GM23338 (cell line): Measurements from ENCODE around the gene SLC5A4.

ENCODE experiments used
- CREB1 ChIP-seq: fragments of 250-450 bp; sonication (Bioruptor Pico); IDR thresholded peaks from 2 replicates; pipeline ENCODE4 v1.5.0; 2020; ENCODE audit warnings: low read depth, mild to moderate bottlenecking, moderate library complexity
- CTCF ChIP-seq, 2 experiments: fragments of 200-600 bp in 1 of 2; sonication (generic) in 1 of 2; conservative IDR thresholded peaks; 2 replicates each; pipeline versions ENCODE4 v1.5.1 to v1.6.1; 2016 to 2017; ENCODE audit warnings: antibody characterized with exemption in 2 of 2, low read depth in 2 of 2, mild to moderate bottlenecking in 2 of 2, moderate library complexity in 1 of 2
- ETS1 ChIP-seq: IDR thresholded peaks from 2 replicates; pipeline ENCODE4 v1.6.1; 2016; ENCODE audit warnings: antibody characterized with exemption
- EZH2 ChIP-seq: fragments of 200-600 bp; sonication (generic); IDR thresholded peaks from one replicate; pipeline ENCODE4 v1.8.0; 2017; ENCODE audit warnings: antibody characterized with exemption, mild to moderate bottlenecking, low read depth; ENCODE audit not compliant: unreplicated experiment
- EZH2phosphoT487 ChIP-seq: fragments of 200-600 bp; sonication (generic); IDR thresholded peaks from one replicate; pipeline ENCODE4 v1.8.1; 2018; ENCODE audit warnings: antibody characterized with exemption; ENCODE audit not compliant: unreplicated experiment
- JUNB ChIP-seq: IDR thresholded peaks from one replicate; pipeline ENCODE4 v1.6.1; 2016; ENCODE audit warnings: antibody characterized with exemption; ENCODE audit not compliant: unreplicated experiment
- NANOG ChIP-seq: IDR thresholded peaks from 2 replicates; pipeline ENCODE4 v1.6.1; 2016; ENCODE audit warnings: antibody characterized with exemption, borderline replicate concordance
- POLR2AphosphoS5 ChIP-seq: IDR thresholded peaks from 2 replicates; pipeline ENCODE4 v1.6.1; 2016; ENCODE audit warnings: antibody characterized with exemption, low read depth
- REST ChIP-seq: IDR thresholded peaks from one replicate; pipeline ENCODE4 v1.6.1; 2018; ENCODE audit warnings: antibody characterized with exemption; ENCODE audit not compliant: unreplicated experiment
- ZNF114 ChIP-seq: fragments of 250-450 bp; sonication (Bioruptor Pico); IDR thresholded peaks from 2 replicates; pipeline ENCODE4 v1.5.0; 2020; ENCODE audit warnings: mild to moderate bottlenecking, moderate library complexity
- TF ChIP-seq, protein P1 (sequence below): fragments of 250-450 bp; sonication (Bioruptor Pico); IDR thresholded peaks from 2 replicates; pipeline ENCODE4 v1.5.0; 2020; ENCODE audit warnings: mild to moderate bottlenecking, moderate library complexity

- TF ChIP-seq POLR2AphosphoS5 (no peak), CTCF (conservative IDR thresholded peaks at IDR 0.05; ENCODE audit: low read depth in 2 of 2) (no peak), EZH2 (no peak), EZH2phosphoT487 (no peak), CREB1 (CRISPR knock-in tag) (no peak), REST (no peak), ETS1 (no peak), ZNF114 (CRISPR knock-in tag) (no peak), JUNB (no peak), NANOG (no peak)
- TF ChIP-seq, protein P1, sequence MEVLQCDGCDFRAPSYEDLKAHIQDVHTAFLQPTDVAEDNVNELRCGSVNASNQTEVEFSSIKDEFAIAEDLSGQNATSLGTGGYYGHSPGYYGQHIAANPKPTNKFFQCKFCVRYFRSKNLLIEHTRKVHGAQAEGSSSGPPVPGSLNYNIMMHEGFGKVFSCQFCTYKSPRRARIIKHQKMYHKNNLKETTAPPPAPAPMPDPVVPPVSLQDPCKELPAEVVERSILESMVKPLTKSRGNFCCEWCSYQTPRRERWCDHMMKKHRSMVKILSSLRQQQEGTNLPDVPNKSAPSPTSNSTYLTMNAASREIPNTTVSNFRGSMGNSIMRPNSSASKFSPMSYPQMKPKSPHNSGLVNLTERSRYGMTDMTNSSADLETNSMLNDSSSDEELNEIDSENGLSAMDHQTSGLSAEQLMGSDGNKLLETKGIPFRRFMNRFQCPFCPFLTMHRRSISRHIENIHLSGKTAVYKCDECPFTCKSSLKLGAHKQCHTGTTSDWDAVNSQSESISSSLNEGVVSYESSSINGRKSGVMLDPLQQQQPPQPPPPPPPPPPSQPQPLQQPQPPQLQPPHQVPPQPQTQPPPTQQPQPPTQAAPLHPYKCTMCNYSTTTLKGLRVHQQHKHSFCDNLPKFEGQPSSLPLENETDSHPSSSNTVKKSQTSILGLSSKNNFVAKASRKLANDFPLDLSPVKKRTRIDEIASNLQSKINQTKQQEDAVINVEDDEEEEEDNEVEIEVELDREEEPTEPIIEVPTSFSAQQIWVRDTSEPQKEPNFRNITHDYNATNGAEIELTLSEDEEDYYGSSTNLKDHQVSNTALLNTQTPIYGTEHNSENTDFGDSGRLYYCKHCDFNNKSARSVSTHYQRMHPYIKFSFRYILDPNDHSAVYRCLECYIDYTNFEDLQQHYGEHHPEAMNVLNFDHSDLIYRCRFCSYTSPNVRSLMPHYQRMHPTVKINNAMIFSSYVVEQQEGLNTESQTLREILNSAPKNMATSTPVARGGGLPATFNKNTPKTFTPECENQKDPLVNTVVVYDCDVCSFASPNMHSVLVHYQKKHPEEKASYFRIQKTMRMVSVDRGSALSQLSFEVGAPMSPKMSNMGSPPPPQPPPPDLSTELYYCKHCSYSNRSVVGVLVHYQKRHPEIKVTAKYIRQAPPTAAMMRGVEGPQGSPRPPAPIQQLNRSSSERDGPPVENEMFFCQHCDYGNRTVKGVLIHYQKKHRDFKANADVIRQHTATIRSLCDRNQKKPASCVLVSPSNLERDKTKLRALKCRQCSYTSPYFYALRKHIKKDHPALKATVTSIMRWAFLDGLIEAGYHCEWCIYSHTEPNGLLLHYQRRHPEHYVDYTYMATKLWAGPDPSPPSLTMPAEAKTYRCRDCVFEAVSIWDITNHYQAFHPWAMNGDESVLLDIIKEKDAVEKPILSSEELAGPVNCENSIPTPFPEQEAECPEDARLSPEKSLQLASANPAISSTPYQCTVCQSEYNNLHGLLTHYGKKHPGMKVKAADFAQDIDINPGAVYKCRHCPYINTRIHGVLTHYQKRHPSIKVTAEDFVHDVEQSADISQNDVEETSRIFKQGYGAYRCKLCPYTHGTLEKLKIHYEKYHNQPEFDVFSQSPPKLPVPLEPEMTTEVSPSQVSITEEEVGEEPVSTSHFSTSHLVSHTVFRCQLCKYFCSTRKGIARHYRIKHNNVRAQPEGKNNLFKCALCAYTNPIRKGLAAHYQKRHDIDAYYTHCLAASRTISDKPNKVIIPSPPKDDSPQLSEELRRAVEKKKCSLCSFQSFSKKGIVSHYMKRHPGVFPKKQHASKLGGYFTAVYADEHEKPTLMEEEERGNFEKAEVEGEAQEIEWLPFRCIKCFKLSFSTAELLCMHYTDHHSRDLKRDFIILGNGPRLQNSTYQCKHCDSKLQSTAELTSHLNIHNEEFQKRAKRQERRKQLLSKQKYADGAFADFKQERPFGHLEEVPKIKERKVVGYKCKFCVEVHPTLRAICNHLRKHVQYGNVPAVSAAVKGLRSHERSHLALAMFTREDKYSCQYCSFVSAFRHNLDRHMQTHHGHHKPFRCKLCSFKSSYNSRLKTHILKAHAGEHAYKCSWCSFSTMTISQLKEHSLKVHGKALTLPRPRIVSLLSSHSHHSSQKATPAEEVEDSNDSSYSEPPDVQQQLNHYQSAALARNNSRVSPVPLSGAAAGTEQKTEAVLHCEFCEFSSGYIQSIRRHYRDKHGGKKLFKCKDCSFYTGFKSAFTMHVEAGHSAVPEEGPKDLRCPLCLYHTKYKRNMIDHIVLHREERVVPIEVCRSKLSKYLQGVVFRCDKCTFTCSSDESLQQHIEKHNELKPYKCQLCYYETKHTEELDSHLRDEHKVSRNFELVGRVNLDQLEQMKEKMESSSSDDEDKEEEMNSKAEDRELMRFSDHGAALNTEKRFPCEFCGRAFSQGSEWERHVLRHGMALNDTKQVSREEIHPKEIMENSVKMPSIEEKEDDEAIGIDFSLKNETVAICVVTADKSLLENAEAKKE (CRISPR knock-in tag): no peak
Observed at GRCh38 chr22:32202161-32202538, 53.0 kb downstream of the SLC5A4 start.
